Peyer's patch (tissue), 4 donors: ENCODE results near the gene THRB. TPM values are rescaled to one million over a fixed set of nuclear protein-coding genes. Genes with fewer than 3 reads are reported as not detected.

Experiments used
- DNase-seq, 3 donors: peaks; one replicate each; pipeline ENCODE4 v3.0.0-alpha.2; 2017 to 2019
- H3K27ac ChIP-seq, 4 donors: fragments of 200-600 bp; sonication (generic); one replicate each; pipeline ENCODE4 v1.5.1; 2016 to 2019
- H3K27me3 ChIP-seq, 2 donors: fragments of 200-600 bp; sonication (generic); one replicate each; pipeline ENCODE4 v1.5.1; 2019
- H3K36me3 ChIP-seq, 3 donors: fragments of 200-600 bp; sonication (generic); one replicate each; pipeline ENCODE4 v1.5.1; 2016 to 2019
- H3K4me1 ChIP-seq, 4 donors: fragments of 200-600 bp; sonication (generic); one replicate each; pipeline ENCODE4 v1.5.1; 2016 to 2019
- H3K4me3 ChIP-seq, 4 donors: fragments of 200-600 bp; sonication (generic); 1 replicate in 3 of 4; 2 replicates in 1 of 4; pipeline ENCODE4 v1.5.1; 2016 to 2019; ENCODE audit warnings: mild to moderate bottlenecking in 1 of 4
- H3K9me3 ChIP-seq, 4 donors: fragments of 200-600 bp; sonication (generic); one replicate each; pipeline ENCODE4 v1.5.1; 2016 to 2019; ENCODE audit warnings: mild to moderate bottlenecking in 1 of 4
- CTCF ChIP-seq, 6 experiments: fragments of 450-650 bp in 4 of 6; fragments of 200-600 bp in 2 of 6; sonication (generic) in 1 of 6; IDR thresholded peaks; one replicate each; pipeline ENCODE4 v1.5.1; 2017 to 2019; ENCODE audit warnings: antibody characterized with exemption in 6 of 6, mild to moderate bottlenecking in 3 of 6, moderate library complexity in 1 of 6
- POLR2A ChIP-seq, 2 donors: fragments of 450-650 bp; IDR thresholded peaks; one replicate each; pipeline ENCODE4 v1.5.1; 2017; ENCODE audit warnings: antibody characterized with exemption in 2 of 2, mild to moderate bottlenecking in 2 of 2, moderate library complexity in 2 of 2
- total RNA-seq, 4 donors: library from RNA; depleted of rRNA; stranded (reverse); fragments of >200 nt; gene quantifications; one replicate each; pipeline ENCODE4 v1.1.0, GENCODE V29; 2016

The THRB gene
- total RNA-seq, 4 donors from 2014 or later, result 2.6 to 13.2 (median 8.4) TPM

DNA sequence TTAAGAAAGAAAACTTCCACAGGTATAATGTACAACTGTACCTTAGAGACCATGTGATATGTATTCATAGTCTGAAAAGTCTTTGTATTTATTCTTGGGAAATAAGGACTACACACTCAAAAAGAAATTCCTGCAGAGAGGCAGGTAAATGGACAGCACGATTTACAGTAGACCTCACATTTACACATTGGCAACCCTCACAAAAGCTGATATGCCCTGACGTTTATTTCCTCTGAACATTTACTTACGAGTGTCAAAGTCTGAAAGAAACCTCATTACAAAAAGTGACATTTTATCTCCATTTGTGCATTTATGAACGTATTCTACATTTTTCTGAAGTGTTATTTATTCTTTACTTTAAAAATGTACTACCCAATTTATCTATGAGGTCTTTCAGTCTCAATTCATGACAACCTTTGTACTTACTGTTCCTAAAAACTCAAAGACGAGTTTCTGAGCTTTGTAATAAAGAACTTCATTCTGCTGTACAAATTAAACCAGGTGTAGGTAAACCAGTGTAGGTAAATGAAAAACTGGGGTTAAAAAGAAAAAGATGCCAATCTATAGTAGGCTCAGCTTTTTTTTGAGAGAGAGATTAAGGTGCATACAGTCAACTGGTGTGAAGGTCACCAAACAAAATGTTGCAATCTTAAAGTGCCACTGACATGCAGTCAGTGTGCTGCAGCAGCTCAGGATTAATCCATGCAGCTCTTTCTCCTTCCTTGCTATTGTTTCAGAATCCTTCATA is 44.3 kb downstream of the THRB start:
- H3K27ac ChIP-seq, result peak overlapping the region in 1 of 4 donors; percentile 27
- no peak for TF ChIP-seq CTCF (IDR thresholded peaks at IDR 0.05)
- peaks cover 0 to 9% (median 0%) of the 10 kb centered on the region in 4 donors for H3K4me1 ChIP-seq
- H3K9me3 ChIP-seq, result no peaks in the 10 kb centered on the region
- no peak overlapping the region for H3K4me3 ChIP-seq
- H3K36me3 ChIP-seq, result no peaks in the 10 kb centered on the region
- H3K27me3 ChIP-seq, result no peaks in the 10 kb centered on the region
- DNase-seq, result no peak

GRCh38 chr3:24447836-24448235 is 46.8 kb downstream of the THRB start:
- Histone ChIP-seq H3K27ac (no peak overlapping the region), H3K27me3 (no peaks in the 10 kb centered on the region), H3K4me1 (peaks cover 0 to 9% (median 0%) of the 10 kb centered on the region in 4 donors), H3K9me3 (no peaks in the 10 kb centered on the region), H3K36me3 (no peaks in the 10 kb centered on the region), H3K4me3 (no peak overlapping the region)
- DNase-seq, result no peak
- TF ChIP-seq POLR2A (IDR thresholded peaks at IDR 0.05), result no peak
- TF ChIP-seq CTCF (IDR thresholded peaks at IDR 0.05), result no peak

GRCh38 chr3:24446032-24446431 is 48.6 kb downstream of the THRB start:
- no peaks in the 10 kb centered on the region for H3K27me3 ChIP-seq
- H3K4me3 ChIP-seq, result no peak overlapping the region
- DNase-seq, result no peak
- TF ChIP-seq POLR2A (IDR thresholded peaks at IDR 0.05), result no peak
- no peak for TF ChIP-seq CTCF (IDR thresholded peaks at IDR 0.05)
- no peak overlapping the region for H3K27ac ChIP-seq
- no peaks in the 10 kb centered on the region for H3K9me3 ChIP-seq
- H3K4me1 ChIP-seq, result no peaks in the 10 kb centered on the region
- no peaks in the 10 kb centered on the region for H3K36me3 ChIP-seq

DNA sequence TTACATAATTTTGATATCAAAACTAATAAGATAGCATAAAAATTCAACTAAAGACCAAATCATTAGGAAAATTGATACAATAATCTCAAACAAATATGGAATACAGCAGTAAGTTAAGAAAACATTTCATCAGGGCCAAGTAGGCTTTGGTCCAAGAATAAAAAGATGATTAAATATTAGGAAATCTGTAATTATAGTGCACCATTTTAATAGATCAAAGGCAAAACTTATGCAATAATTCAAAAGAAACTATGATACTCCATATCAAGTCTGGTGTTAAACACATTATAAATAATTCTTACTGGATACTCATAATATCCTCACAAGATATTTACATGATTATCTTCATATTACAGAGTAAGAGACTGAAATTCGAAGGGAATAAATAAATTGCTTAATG is 51.2 kb downstream of the THRB start:
- H3K4me3 ChIP-seq, result no peak overlapping the region

GRCh38 chr3:24440760-24441464 is 53.7 kb downstream of the THRB start:
- no peak for DNase-seq
- Histone ChIP-seq H3K27ac (no peak overlapping the region), H3K27me3 (no peaks in the 10 kb centered on the region)

More for the DNA sequence above, 51.2 kb downstream of the THRB start:
- H3K4me1 ChIP-seq, result no peaks in the 10 kb centered on the region
- no peaks in the 10 kb centered on the region for H3K9me3 ChIP-seq
- no peaks in the 10 kb centered on the region for H3K27me3 ChIP-seq
- no peak overlapping the region for H3K27ac ChIP-seq
- no peaks in the 10 kb centered on the region for H3K36me3 ChIP-seq
- TF ChIP-seq CTCF (IDR thresholded peaks at IDR 0.05) (no peak), POLR2A (IDR thresholded peaks at IDR 0.05) (no peak)
- DNase-seq, result no peak

More at GRCh38 chr3:24440760-24441464, 53.7 kb downstream of the THRB start:
- Histone ChIP-seq H3K4me1 (no peaks in the 10 kb centered on the region), H3K9me3 (no peaks in the 10 kb centered on the region), H3K36me3 (no peaks in the 10 kb centered on the region), H3K4me3 (no peak overlapping the region)
- TF ChIP-seq POLR2A (IDR thresholded peaks at IDR 0.05) (no peak), CTCF (IDR thresholded peaks at IDR 0.05) (no peak)
